ENCODE measurements around the gene PHF14.

PHF14 gene

DNA sequence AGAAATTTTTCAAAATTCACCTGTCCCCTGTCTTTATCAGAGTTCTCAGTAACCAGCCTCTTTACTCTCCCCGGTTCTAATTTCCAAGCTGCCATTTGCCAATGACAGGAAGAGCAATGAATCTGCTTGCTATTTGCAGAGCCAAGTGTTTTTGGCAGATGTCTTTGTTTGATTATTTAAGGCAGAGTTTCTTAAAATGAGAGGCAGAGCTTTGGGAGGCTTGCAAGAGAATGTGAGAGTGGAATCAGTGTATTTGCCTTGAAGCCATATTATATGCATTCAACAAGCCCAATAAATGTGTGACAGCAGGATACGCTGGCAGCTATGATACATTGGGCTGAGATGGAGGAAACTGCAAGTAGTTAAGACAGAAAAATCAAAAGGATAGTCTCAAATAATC, 196.5 kb downstream of the PHF14 start:
- TF ChIP-seq, protein P1, sequence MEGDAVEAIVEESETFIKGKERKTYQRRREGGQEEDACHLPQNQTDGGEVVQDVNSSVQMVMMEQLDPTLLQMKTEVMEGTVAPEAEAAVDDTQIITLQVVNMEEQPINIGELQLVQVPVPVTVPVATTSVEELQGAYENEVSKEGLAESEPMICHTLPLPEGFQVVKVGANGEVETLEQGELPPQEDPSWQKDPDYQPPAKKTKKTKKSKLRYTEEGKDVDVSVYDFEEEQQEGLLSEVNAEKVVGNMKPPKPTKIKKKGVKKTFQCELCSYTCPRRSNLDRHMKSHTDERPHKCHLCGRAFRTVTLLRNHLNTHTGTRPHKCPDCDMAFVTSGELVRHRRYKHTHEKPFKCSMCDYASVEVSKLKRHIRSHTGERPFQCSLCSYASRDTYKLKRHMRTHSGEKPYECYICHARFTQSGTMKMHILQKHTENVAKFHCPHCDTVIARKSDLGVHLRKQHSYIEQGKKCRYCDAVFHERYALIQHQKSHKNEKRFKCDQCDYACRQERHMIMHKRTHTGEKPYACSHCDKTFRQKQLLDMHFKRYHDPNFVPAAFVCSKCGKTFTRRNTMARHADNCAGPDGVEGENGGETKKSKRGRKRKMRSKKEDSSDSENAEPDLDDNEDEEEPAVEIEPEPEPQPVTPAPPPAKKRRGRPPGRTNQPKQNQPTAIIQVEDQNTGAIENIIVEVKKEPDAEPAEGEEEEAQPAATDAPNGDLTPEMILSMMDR (IDR thresholded peaks at IDR 0.05; ENCODE audit: extremely low read depth, missing control alignments) = no peak
- DNase-seq (ENCODE audit: low spot score) = no peak

DNA sequence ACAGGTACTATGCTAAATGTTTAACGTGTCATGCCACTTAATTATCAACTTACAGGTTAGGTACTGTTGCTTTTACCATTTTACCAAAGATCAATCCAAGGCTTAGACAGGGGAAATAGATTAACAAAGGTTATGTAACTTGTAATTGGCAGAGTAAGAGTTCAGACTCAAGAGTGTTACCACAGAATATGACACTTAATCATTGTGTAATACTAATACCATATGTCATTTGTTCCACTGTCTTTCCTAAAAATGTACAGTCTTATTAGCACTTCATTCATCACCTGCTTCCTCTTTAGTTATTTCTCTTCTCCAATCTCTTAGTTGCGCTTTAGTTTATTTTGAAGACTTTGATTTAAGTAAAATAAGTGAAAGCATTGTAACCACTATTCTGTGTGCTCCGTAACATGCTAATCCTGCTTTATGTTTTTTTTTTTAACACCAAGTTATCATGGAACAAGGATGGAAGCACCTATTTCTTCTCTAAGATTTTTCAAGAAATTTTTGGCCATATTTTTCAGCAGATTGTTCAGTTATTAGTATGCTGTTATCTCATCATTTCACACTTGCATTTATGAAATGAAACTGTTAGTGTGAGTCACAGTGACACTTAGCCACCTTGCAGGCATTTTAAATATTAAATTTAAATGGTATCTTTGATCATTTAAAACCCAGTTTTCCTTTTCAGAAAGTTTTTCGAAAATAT, 197.3 kb downstream of the PHF14 start:
- no peak for DNase-seq (ENCODE audit: low spot score)
- TF ChIP-seq, protein P1 (IDR thresholded peaks at IDR 0.05; ENCODE audit: extremely low read depth, missing control alignments) = no peak

DNA sequence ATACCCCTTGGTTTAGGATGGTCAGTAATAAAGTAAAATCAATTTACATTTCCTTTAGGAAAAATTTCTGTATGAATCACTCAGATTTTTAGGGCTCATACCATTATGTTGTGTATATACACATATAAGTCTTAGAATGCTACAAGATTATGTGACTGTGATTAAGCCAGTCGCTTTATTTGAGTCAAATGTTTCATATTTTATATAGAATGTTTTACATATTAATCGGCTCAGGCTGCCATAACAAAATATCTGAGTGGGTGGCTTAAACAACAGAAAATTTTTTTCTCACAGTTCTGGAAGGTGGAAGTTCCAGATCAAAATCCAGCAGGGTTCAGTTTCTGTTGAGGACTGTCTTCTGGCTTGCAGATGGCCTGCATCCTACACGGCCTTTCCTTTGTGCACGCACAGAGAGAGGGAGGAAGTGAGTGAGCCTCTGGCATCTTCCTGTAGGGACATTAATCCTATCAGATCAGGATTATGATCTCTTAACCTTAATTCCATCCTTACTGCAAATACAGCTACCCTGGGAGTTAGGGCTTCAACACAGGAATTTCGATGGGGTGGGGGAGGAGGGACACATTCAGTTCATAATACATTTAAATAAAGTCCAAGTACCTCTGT, 198.0 kb downstream of the PHF14 start:
- TF ChIP-seq, protein P1 (IDR thresholded peaks at IDR 0.05; ENCODE audit: extremely low read depth, missing control alignments) = no peak

DNA sequence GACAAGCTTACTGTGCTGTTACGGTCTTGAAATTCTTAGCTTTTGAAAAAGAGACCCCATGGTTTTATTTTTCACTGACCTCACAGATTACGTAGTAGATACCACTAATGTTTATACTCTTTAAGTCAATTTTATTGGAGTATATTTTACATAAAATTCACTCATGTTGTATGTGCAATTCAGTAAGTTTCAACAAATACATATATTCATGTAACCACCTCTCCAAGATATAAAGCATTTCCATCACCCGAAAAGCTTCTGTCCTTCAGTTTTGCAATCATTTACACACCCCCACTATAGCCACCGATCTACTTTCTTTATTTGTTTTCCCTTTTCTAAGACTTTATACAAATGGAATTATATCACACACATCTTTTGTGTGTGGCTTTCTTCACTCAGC, 199.2 kb downstream of the PHF14 start:
- TF ChIP-seq, protein P1 (IDR thresholded peaks at IDR 0.05; ENCODE audit: extremely low read depth, missing control alignments) = no peak
- DNase-seq (ENCODE audit: low spot score) = no peak

More for the DNA sequence above, 198.0 kb downstream of the PHF14 start:
- no peak for DNase-seq (ENCODE audit: low spot score)

DNA sequence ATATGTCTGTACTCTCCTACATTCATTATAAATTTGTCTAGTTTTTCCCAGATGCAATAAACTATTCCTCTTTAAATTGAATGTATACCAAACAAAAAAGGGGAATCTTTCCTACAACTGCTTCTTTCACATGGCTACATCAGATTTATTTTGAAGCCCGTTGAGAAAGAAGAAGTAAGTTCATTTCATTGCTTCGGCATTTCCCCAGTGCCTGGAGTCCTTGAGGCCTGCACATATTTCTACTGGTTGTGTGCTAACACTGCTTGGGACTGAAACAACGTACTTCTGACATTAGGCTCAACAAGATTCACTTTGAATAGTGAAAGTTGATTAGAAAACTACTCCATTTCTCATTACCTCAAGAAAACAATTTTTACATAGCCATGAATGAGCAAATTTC, 201.7 kb downstream of the PHF14 start:
- no peak for DNase-seq (ENCODE audit: low spot score)
- TF ChIP-seq, protein P1 (IDR thresholded peaks at IDR 0.05; ENCODE audit: extremely low read depth, missing control alignments) = no peak

DNA sequence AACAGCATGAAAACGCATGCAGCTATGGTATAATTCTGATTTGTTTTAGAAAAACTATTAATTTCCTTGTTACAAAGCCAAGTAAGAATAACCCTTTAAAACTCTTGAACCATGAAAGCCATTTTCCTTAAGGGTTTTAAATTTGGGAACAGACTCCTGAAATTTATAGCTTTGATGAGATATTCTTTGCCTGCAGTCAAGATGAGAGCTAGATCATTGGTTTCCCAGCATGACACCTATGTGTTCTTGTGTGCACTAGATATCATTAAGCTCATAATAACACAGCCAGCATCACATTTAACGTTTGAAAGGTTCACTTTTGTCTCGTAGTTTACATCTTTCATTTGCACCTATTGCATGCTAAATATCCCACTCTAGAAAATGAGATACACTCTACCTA, 202.2 kb downstream of the PHF14 start:
- TF ChIP-seq, protein P1 (IDR thresholded peaks at IDR 0.05; ENCODE audit: extremely low read depth, missing control alignments) = no peak
- no peak for DNase-seq (ENCODE audit: low spot score)

DNA sequence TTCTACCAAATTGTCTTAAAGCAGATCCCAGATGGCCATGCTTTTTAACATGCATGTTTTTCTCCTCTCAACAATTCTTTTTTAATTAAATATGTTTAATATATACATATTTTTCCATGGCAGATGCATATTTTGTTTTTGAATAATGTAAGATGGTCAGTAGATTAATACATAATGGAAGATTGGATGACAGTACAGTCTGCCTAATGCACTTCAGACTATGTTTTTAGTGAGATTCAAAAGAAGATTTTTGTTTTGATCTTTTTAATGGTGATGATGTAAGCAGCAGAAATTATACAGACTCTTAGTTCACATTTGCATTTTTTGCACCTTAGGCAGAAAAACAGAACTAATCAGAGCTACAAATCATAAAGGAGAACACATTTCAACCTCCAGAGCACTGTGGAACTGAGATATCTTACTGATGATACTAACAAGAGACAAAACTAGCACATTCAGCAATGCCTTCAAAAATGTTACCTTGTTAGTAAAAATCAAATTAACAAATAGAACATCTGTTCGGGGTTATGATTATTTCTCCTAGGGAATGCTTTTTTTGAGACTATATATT, 203.4 kb downstream of the PHF14 start:
- TF ChIP-seq, protein P1 (IDR thresholded peaks at IDR 0.05; ENCODE audit: extremely low read depth, missing control alignments) = no peak
- no peak for DNase-seq (ENCODE audit: low spot score)

All from GM20000 (cell line).